HG03432 (cell line): ENCODE measurements around the gene GALNT6.
"Not testable (repeated sequence)": the region's sequence is repeated elsewhere in the genome, so short reads cannot be mapped to it uniquely, and the experiment has no call there.

Experiments
- ATAC-seq: cut with Tn5 transposase; IDR thresholded peaks from one replicate; pipeline ENCODE4 v1.9.1; 2021; ENCODE audit warnings: mild to moderate bottlenecking, moderate library complexity; ENCODE audit not compliant: unreplicated experiment

GALNT6 gene

DNA sequence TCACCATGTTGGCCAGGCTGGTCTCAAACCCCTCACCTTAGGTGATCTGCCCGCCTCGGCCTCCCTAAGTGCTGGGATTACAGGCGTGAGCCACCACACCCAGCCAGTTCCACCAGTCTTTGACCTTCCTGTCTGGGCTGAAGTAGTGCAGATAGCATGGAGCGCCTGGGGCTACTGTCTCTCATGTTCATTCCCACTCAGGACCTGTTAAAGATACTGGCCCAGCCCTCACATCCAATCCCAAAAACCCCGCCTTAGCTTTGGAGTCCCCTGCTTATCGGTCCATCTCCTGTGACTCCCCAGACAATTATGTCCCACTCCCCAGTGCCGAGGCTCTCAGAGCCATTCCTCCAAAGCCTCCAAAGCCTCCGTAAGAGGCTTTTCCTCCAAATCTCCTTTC, 32.7 kb downstream of the GALNT6 start:
- no peak for ATAC-seq

DNA sequence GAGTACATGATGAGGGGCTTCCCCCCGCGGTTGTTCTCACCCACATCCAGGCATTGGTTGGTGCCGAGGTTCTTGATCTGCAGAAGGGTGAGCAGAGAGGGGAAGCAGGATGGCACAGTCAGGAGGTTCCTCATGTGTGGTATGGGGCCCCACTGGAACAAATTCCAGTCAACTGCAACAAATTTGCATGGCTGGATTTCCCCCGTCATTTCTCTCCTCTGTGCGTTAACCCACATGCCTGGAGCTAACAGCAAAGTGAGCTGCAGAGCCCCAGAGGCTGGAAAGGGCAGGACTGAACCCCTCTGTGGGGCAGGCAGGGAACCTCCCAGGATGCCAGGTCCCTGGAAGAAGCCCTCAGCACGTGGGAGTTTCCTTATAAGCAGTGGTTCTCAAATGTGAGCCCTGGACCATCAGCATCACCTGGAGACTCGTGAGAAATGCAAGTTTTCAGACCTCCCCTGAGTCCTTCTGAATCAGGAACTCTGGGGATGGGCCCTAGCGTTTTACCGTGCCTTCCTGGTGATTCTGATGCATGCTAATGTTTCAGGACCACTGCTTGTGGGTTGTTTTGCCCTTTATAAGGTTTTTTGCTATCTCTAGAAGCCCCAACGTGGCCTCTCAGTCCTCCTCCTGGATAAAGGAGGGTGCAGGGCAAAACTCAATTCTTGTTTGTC, 33.7 kb downstream of the GALNT6 start:
- peak; percentile 57 for ATAC-seq

DNA sequence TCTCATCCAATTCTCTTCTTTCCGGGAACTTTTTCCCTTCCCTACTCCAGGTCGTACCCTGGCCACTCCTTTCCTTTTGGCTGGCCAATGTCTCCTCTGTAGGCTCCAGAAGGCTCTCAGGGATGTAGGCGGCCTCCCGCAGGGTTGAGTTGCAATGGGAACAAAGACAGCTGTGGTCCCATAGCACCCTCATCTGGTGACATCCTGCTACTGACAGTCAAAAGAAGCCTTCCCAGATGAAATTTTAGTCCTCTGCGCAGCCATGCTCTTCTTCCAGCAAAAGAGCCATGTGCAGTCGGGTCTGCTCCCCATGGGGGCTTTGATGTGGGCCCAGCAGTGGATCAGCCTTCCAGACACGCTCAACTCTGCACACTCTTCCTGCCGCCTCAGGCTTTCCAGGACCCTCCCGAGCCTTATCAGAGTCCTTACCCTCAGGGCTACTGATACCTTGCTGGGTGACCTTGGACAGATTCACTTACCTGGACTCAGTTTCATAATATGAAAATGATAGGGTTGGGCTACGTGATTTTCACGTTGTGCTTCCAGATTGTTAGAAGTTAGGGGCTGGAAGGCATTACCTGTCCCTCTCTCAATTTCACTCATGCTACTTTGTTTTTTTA, 39.2 kb downstream of the GALNT6 start:
- ATAC-seq = no peak

DNA sequence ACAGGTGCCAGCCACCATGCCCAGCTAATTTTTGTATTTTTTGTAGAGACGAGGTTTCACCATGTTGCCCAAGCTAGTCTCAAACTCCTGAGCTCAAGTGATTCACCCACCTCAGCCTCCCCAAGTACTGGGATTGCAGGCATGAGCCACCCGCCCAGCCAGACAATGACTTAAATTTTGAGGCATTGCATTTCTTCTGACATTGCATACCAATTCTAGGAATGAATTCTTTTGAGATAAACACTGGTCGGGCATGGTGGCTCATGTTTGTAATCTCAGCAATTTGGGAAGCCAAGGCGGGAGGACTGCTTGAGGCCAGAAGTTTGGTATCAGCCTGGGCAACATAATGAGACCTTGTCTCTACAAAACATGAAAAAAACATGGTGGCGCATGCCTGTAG, 42.2 kb downstream of the GALNT6 start:
- no peak for ATAC-seq

DNA sequence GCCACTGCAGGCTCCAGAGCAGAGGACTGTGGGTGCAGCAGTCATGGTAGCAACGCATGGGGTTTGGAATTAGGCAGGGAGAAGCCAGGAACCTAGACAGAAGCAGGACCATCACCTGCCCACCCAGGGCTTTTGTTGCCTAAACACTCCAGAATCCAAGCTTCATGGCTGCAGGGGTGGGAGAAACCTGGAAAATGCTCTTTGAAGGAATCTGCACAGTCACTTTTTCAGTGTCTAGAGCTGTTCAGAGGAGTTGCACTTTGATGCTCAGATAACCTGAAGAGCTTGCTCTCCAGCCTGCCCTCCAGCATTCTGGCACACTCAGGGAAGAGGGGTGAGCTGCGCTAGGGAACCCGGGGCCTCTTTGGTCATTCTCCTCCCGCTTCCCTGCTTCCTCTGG, 43.1 kb downstream of the GALNT6 start:
- no peak for ATAC-seq

DNA sequence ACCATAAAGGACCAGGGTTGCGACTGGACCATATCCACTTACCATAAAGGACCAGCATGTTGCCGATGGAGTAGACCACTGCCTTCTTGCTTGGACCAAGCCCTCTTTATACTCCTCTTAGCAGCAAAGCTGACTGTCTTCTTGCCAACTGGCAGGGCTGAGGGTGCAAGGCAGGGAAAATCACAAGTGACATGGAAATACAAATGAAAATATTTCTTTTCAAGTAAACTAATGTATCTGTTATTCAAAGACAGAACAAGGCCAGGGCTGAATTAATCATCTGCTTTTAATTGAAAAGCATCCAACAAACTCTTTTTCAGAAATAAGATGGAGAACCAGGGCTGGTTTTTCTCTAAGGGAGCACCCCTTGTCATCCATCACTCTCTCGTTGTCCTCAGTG, 44.6 kb downstream of the GALNT6 start, which contains the start of gene CELA1:
CELA1 (minus strand) TSS at position 99 of the 400 bp plus-strand sequence; CDS start at position 58, 41 bp downstream.
- ATAC-seq = no peak

DNA sequence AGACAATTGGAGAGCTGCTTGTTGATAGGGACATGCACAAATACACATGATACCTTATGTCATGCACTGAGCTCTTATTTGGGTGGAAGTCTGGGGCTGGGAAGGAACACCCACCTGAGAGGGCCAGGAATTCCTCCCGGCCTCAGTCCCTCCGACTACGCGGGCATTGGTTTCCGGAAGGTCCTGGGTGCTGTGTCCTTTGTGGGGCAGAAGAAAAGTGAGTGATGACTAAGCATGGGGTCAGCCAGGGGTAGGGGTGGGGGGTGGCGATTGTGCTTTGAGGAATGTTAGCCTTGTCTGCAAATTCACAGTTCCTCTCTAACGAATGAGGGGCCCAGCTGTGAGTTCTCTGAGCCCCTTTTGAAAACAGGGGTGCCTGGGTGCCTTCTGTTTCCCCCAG, 45.5 kb downstream of the GALNT6 start:
- ATAC-seq = no peak

DNA sequence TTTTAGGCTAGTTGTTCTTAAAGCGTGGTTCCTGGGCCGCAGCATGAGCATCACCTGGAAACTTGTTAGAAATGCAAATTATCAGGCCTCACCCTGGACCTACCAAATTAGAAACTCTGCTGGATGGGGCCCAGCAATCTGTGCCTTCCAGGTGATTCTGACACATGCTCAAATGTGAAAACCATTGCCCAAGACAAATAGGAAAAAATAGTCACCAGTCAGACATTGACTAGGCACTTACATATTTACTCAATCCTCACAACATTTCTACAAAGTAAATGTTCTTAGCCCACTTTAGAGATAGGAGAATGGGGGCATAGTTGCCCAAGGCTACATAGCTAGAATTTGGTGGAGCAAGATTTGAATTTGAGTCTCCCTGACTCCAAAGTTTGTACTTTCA, 48.0 kb downstream of the GALNT6 start:
- no peak for ATAC-seq

DNA sequence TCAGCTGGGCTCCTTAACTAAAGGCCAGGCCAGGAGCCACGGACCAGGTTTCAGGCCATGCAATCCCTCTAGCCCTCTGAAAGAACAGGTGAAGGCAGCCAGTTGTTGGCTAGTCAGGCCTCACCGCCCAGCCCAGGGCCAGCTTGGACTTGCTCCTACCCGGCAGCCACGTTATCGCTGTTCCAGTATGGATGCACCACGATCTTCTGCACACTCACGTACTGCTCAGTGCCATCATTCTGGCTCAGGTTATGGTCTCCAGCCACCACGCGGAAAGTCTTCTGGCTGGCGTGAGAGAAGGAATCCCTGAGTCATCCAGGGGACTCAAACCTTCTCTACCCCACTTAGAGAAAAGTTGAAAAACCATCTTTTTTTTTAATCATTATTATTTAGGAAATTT, 48.8 kb downstream of the GALNT6 start:
- no peak for ATAC-seq

DNA sequence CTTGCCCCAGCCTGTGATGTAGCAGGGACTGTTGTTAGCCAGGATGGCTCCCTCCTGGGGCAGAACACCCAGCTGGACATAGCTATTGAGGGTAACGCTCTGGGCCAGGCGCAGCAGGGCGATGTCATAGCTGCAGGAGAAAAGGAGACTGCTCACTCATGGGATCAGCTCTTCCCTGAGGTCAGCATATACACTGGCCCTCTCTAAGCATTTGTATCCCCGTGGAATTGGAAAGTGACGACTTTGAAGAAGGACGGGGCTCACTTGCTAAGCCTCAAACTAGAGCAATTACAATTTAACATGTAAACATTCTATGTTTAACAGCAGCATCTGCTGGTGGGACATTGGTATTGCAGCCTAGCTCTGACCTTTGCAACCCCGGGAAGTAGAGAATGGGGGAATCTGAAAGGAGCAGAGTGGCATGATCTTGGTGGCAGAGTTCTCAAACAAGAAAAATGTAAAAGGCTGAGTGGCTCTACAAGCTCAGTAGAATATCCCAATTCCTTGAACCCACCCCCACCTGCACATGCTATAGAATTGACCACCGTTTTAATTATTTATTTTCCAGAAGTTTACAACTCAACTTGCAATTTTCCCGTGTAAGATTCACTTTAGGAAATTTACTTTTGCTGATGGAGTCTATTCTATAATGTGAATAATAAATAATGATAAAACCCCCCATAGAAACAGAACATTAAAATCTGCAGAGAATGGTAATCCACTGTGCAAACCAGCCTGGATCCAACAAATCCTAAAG, 49.8 kb downstream of the GALNT6 start:
- no peak for ATAC-seq

DNA sequence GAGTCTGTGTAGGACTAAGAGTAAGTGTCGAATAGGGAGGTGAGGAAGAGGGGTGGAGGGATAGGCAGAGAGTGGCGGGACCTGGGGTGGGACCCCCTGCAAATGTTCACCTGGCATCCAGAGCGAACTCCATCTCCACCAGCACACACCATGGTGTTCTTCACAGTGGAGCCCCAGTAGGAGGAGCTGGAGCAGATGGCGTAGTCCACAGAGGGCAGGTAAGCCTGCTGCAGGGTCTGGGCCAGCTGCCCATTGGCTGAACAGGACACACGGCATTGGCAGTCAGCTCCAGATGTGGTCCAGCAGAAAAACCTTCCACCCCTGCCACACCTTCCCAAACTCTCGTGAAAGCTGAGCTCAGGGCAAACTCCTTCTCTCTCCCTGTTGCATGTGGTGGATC, 51.5 kb downstream of the GALNT6 start:
- ATAC-seq = no peak

DNA sequence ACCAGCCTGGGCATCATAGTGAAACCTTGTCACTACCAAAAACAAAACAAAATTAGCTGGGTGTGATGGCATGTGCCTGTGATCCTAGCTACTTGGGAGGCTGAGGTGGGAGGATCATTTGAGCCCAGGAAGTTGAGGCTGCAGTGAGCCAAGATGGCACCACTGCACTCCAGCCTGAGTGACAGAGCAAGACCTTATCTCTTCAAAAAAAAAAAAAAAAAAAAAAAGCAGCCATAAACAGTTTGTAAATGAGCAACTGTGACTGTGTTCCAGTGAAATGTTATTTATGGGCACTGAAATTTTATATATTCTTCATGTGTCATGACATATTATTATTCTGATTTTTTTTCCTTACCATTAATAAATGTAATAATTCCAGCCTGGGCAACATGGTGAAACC, 53.9 kb downstream of the GALNT6 start:
- ATAC-seq = not testable (repeated sequence)

DNA sequence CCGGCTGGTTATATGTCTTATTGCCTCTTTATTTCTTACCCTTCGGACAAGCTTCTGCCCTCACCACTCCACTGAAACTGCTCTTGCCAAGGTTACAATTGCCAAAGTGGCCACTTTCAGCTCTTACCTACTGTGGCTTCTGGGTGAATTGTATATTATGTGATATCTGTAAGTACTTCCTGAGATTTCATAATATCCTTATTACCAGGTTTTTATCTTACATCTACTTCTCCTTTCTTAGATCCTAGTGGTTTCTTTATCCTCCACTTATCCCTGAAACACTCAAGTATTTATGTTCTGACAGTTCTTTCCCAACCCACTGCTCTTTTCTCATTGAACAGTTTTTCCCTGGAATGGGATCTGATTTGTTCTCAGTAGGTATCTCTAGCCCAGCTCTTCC, 55.3 kb downstream of the GALNT6 start:
- ATAC-seq = no peak

DNA sequence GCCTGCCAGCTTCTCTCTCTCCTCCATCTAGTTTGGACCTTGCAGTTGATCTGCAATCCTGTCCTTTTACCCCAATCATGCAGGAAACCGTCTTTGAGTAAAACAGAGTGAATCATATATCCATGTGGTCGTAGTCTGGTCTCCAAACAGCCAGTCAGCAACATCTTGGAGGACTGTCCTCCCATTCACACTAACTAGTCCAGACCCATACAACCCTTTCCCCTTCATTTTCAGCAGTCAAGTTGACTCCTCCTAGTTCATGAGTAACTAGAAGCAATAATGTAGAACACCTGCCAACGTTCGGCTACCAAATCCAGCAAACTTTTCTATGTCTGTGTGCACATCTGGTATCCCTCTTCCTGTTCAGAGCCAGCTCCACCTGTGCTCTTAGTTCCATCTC, 56.4 kb downstream of the GALNT6 start:
- no peak for ATAC-seq

DNA sequence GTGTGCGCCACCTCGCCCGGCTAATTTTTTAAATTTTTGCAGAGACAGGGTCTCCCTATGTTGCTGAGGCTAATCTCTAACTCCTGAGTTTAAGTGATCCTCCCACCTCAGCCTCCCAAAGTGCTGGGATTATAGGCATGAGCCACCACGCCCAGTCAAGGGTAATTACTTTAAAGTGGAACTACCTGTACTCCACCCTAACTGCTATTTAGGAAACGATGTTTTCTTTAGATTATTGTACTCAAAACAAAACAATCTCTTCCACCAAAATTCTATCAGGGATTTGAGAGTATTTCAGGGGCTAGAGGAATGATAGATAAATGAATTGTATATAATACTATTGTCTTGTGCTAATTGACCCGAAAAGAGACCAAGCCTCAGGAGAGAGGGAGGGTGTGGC, 57.7 kb downstream of the GALNT6 start:
- no peak for ATAC-seq

DNA sequence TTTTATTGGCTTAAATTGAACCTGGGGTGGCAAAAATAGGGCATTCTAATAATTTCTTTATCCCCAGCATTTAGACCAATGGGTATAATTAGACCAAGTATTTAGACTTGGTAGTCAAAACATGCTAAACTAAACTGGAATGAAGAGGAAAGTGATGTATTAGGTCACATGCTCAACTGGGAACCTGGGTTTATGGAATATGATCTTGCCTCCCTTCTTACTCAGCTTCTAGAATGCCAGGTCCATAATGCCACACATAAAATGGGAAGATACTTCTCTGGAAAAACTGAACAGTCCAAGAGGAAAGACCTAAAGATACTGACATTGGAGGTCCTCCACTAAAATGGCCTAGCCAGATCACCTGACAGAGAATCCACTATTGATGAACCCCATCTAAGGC, 61.0 kb downstream of the GALNT6 start:
- ATAC-seq = no peak

DNA sequence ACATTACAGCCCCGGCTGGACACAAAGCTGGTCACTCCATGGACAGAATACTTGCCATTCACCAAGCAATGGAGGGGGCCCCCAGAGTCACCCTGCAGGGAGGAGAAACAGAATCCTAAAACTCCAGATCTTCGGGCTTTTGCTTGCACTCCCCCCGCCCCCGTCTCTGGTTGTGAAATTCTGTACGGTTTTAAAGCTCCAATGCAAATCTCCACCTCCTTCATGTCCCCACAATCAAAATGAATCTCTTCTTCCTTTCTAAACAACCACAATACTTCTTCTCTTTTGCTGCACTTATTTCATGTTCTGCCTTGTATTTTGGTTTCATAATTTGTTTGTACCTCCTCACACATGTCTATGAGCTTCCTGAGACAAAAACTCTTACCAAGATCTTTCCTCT, 61.5 kb downstream of the GALNT6 start:
- no peak for ATAC-seq

DNA sequence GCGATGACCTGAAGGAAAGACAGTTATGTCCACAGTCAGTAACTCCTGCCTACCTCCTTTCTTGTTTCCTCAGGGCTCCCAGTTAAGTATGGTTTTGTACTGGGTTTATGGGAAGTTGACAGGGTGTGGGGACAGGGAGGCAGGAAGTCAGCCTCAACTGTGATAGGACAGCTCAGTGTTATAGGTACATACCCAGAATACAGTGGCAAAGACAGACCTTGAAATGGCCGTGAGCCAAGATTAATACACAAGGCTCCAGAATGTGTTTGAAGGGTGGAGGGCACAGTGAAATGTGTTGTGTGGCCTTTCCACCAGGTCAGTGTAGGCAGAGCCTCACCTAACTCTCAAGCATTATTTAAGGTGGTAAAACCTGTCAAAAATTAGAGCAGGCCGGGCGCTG, 62.6 kb downstream of the GALNT6 start:
- no peak for ATAC-seq

DNA sequence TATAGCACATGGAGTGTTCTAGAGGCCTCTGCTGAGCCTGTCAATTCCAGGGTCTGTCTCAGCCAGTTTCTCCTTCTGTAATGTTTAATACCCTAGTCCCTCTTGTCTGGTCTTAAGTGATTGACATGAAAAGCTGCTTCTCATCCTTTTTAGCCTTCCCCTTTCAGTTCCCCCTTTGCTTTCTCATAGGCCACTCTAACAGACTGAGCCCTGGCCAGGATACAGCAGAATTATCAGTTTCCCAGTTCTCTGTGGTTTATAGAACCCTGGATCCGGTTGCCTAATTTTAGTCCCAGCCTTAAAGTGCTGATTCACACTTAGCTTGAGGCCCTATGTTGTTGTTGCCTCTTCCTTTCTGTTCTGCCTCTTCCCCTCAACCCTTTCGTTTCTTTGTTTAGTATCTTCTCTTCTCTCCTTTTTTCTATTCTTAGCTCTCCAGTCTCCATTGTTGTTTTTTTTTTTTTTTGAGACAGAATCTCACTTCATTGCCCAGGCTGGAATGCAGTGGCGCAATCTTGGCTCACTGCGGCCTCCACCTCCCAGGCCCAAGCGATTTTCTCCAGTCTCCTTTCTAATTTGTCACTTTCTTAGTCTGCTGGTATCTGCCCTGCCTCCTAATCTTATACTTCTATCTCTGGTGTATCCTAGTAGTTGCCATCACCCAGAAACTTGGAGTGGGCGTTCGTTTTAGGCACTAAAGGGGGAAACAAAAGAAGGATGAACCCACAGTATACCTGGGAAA, 64.3 kb downstream of the GALNT6 start:
- peak; percentile 44 for ATAC-seq

DNA sequence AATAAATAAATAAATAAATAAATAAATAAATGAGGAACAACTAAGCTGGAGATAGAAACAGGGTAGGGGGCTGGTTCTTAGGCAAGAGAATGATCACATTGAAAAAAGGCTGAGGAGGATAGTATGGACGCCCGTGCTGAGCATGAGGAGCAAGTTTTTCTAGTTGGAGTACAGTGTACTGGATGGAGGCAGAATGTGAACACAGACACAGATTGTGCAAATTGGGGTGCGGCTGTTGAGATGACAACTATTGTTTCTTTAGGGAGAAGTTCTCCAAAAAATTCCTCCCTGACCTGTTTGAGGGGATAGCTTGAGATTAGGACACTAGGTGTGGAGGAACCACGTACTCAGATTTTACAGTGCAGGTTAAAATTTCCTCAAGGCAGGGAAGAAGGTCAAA, 66.3 kb downstream of the GALNT6 start:
- ATAC-seq = no peak
